Measurements from ENCODE around the gene GOLGB1.
A peak's percentile ranks its signal among the peaks of the same experiment; 100 is the strongest.
"Not testable (repeated sequence)": the region's sequence is repeated elsewhere in the genome, so short reads cannot be mapped to it uniquely, and the experiment has no call there.

Gene GOLGB1

GRCh38 chr3:121688747-121689146 lies 60.8 kb downstream of the GOLGB1 start:
- DNase-seq: not testable (repeated sequence)

GRCh38 chr3:121681792-121682191 lies 67.7 kb downstream of the GOLGB1 start:
- no peak for DNase-seq

- DNase-seq: no peak
Measured at GRCh38 chr3:121677141-121677540, 72.4 kb downstream of the GOLGB1 start.

GRCh38 chr3:121670676-121671075 lies 78.9 kb downstream of the GOLGB1 start:
- no peak for DNase-seq

DNA sequence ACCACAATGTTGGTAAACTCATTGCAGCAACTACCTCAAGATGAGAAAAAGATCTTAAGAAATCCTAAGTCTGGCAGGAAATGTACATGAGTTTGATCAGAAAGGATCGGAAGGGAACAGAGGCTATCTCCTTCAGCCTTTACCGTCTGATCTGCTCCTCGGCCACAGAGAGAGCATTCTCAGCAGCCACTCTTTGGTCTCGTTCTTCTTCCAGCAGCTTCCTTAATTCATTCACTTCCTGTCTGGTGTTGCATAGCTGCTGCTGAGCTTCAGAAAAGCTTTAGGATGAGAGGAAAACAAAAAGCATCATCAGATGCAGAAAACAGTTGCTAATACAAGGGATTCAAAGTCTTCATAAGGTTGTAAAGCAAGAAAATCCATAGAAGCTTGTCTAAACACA lies 82.2 kb downstream of the GOLGB1 start:
- no peak for DNase-seq

DNA sequence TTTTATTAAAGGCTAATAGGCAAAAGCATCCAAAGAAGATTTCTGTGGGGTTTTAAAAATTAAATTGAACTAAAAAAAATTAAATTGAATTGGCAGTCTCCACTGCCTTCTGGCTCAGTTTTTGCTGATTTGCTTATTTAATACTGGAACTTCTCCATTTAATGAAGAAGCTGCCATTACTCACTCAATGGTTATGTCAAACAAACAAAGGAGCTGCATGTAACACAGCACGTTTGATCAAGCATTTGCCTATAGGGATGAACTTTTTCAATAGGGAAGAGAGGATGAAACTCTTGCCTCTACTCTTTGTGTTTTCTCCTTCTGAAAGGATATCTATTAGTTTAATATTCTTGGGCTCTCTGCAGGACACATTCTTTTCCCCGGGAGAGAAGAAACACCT lies 84.1 kb downstream of the GOLGB1 start:
- DNase-seq: no peak

- DNase-seq: no peak
Measured at GRCh38 chr3:121663171-121663847, 86.2 kb downstream of the GOLGB1 start.

GRCh38 chr3:121662742-121663141 lies 86.8 kb downstream of the GOLGB1 start:
- DNase-seq: no peak

DNA sequence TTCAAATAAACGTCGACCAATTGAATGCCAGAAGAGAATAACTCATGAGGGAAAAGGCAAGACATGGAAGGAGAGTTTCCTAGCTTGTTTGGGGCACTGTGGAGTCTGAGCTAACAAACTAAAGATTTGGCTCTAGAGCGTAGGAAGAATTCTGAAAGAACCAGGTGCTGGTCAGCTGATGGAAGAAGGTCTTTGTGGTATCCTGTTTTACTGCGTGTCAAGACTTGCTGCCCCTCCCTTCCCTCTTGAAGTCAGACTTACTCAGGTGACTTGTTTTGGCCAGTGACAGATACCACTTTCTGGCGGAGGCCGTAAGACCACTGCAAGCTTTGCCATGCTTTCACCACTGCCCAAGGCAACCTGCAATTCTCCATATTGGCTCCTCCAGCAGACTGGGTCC lies 88.2 kb downstream of the GOLGB1 start:
- no peak for DNase-seq

GRCh38 chr3:121660356-121661171 lies 89.0 kb downstream of the GOLGB1 start, which contains the start of gene HCLS1:
HCLS1 (minus strand) TSS chr3:121660903; CDS start chr3:121658347, 2,556 bp downstream.
- DNase-seq: no peak

- no peak for DNase-seq
Measured at GRCh38 chr3:121659586-121659985, 90.0 kb downstream of the GOLGB1 start.

DNA sequence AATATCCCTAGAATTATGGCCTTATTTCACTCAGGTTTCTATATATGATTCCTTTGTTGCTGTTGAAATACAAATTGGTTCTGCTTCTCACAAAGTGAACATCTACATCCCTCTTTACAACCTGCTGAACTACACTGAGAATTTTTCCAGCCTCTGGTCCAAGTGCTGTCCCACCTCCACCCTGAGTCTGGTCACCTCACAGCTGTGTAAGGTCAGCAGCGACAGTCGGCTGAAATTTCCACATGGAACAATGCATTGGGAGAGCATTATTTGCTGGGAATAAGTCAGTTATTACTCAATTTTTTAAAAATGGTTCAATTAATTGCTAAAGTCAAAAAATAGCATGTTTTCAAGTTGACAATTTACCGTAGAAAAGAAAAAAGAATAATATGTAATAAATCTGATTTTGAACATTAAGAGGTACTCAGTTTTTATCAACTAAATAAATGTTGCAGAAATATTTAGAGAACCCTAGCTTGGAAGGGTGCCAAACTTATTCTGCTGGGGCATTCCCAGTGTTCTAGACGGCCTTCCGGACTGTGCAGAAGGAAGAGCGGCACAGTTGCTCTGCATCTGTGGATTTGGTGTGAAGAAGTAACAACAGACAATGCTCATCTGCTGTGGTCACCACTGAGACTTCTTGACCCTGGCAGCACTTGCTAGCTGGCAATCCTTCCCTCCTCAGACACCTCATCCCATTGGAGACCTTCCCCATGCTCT lies 90.7 kb downstream of the GOLGB1 start:
- DNase-seq: no peak

DNA sequence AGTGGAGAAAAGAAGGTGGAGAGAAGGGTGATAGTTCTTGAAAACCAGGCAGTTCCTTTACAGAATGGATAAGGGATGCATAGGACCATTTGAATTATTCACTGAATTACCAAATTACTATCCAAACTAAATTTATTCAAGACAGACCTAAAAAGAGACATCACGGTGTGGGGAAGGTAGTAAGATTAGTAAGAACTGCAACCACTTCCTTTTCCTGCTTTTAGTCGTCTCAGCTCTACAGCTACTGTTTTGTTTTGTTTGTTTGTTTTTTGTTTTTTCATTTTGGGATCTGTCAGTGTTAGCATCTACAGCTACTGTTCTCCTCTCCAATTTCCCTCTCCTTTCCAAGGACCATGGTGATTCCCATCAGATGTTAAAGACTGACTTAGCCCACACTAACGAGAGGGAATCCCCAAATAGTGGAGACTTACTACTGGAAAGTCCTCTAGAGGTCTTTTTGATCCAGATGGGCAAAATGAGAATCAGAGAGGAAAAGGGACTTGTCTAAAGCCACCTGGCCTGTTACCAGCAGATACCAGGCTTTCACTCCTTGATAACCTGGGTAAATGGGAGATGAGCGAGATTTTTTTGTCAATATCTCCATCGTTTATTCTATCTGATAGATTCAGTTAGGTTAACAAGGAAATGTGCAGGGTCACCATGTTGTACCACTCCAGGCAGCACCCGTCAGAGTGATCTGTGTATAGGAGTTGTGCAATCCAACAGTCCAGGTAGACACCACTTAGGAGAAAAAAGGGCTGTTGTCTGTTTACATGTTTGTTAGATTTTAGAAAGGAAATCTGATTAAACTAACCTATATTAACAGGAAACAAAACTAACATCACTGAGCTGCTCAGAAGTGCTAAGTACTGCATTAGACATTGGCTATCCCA lies 94.8 kb downstream of the GOLGB1 start:
- DNase-seq: no peak

- DNase-seq: peak; percentile 7
Measured at GRCh38 chr3:121651684-121652083, 97.9 kb downstream of the GOLGB1 start.

DNA sequence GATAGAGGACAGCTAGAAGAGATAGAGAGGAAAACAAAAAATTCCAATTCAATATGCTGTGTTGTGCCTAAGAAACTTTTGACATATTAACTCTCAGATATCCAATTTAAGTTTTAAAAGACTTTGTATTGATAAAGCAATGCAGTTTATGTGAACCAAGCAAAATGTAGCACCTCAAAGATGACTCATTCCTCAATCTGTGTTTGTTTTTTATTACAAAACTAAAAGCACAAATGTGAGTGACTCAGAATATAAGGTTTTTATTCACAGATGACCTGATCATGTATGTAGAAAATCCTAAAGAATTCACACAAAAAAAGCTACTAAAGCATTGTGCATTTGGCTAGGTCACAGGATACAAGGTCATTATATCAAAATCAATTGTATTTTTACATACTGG lies 99.9 kb downstream of the GOLGB1 start:
- DNase-seq: no peak

GRCh38 chr3:121648219-121648958 lies 101.2 kb downstream of the GOLGB1 start:
- no peak for DNase-seq

GRCh38 chr3:121645054-121645453 lies 104.5 kb downstream of the GOLGB1 start:
- no peak for DNase-seq

GRCh38 chr3:121642601-121643314 lies 106.8 kb downstream of the GOLGB1 start:
- DNase-seq: no peak

DNA sequence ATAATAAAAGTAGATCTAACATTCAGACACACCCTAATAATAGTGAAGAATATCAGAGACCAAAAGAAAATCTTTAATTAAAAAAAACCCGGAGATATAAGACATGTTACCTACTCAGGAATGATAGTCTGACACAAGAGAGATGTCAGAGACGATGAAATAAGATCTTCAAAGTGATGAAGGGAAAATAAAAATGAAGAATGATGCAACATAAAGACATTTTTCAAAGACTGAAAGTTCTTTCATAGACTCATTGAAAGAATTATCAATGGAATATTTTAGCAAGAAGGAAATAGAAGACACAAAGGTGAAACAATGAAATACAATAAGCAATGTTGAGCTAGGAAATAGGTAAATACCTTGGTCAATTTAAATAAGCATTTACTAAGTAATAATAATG lies 108.4 kb downstream of the GOLGB1 start:
- no peak for DNase-seq

GRCh38 chr3:121637922-121638321 lies 111.6 kb downstream of the GOLGB1 start:
- no peak for DNase-seq

GRCh38 chr3:121630355-121630754 lies 119.2 kb downstream of the GOLGB1 start:
- DNase-seq: no peak
